Stimulated activated CD4-positive, alpha-beta T cell treated with anti-CD3 and anti-CD28 coated beads, Interleukin-12 subunit alpha, Interleukin-12 subunit beta, amount 100 ng/mL, for 24 hours (primary cell): Measurements from ENCODE around the gene ADAMTS17.
"Not testable (repeated sequence)": the region's sequence is repeated elsewhere in the genome, so short reads cannot be mapped to it uniquely, and the experiment has no call there.

ENCODE experiments used
- DNase-seq, 2 experiments: peaks; one replicate each; pipeline ENCODE4 v3.0.0-alpha.2; 2020; ENCODE audit warnings: low read depth in 2 of 2

ADAMTS17 gene

GRCh38 chr15:100093211-100094126, 248.3 kb downstream of the ADAMTS17 start:
- DNase-seq: no peak

DNA sequence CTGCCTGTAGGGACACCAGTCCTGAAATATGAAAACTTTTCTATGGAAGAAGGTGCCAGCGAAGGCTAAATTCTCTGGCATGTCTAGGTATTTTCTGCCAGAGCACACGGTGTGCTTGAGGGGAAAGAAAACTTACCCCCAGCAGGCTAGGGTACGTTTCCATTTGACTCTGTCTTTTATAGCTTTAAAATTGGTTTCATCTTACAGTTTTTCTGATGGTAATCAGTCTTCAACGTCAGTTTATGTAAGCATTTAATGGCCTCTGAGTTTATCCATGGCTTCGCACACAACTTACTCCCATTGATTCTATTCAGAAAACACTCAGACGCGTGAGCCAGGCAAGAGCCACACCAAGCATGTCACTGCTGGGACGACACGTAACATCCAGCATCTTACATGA, 249.7 kb downstream of the ADAMTS17 start:
- no peak for DNase-seq

GRCh38 chr15:100090411-100090810, 251.4 kb downstream of the ADAMTS17 start:
- no peak for DNase-seq

- DNase-seq: not testable (repeated sequence)
These were observed 257.5 kb downstream of the ADAMTS17 start for GRCh38 chr15:100084042-100084821.

DNA sequence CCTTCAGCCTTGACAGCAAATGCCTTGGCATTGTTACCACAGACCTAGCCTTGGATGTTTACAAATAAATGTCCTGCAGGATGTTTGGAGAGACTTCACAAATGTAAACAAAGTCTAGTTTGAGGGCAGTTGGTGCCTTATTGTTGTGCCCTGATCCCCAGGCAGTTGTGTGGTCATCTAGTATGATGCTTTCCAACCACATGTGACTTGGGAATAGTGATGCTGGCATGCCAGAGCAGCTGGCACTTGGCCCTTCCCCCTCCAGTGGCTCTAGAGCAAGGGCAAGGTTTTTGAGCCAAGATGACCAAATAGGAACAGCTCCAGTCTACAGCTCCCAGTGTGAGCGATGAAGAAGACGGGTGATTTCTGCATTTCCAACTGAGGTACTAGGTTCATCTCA, 258.2 kb downstream of the ADAMTS17 start:
- no peak for DNase-seq

DNA sequence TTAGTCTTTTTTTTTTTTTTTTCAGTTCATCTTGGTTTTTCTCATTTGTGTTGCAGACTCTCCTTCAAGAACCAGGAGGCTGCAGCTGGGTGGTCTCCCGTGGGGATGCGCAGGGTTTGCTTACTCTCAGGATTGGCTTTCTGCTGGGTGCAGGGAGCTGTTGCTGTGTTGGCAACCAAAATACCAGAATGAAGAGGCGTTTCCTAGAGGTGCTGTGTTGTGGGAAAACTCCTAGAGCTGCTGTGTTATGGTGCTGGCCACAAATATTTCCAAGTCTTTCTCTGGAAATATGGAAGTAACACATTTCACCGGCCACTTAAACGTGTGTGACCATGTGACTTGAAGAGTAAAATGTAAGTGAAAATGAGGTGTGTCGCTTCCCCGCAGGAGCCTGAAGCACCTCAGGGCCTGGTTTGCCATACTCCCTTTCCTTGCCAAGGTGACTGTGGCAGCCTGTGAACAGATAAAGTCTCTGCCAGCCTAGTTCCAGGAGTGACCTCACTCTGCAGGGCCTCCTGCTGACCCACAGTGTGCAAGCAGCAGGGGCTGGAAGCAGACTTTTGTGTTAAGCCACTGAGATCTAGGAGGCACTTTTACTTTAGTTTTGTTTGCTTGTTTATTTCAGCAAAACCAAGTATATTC, 258.9 kb downstream of the ADAMTS17 start:
- DNase-seq: no peak

GRCh38 chr15:100081454-100081853, 260.3 kb downstream of the ADAMTS17 start:
- no peak for DNase-seq

GRCh38 chr15:100078511-100079220, 263.1 kb downstream of the ADAMTS17 start:
- no peak for DNase-seq

DNA sequence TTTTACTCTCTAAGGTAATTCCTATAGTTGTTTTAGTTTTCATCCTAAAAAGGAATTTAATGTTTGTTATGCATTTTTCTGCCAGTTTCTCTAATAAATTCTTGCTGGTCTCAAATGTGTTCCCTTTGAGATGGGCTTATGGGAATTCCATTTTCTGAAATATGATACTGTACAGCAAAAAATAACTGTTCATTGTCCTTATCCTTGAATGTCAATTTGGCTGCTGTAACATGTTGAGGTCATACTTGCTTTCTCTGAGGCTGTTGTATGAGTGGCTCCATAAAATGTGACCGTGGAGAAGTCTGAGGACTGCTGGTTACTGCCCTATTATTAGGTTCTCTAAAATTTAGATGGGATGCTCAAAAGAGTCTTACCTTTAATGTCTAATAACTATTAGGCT, 266.5 kb downstream of the ADAMTS17 start:
- no peak for DNase-seq

GRCh38 chr15:100073982-100074381, 267.8 kb downstream of the ADAMTS17 start:
- DNase-seq: no peak

DNA sequence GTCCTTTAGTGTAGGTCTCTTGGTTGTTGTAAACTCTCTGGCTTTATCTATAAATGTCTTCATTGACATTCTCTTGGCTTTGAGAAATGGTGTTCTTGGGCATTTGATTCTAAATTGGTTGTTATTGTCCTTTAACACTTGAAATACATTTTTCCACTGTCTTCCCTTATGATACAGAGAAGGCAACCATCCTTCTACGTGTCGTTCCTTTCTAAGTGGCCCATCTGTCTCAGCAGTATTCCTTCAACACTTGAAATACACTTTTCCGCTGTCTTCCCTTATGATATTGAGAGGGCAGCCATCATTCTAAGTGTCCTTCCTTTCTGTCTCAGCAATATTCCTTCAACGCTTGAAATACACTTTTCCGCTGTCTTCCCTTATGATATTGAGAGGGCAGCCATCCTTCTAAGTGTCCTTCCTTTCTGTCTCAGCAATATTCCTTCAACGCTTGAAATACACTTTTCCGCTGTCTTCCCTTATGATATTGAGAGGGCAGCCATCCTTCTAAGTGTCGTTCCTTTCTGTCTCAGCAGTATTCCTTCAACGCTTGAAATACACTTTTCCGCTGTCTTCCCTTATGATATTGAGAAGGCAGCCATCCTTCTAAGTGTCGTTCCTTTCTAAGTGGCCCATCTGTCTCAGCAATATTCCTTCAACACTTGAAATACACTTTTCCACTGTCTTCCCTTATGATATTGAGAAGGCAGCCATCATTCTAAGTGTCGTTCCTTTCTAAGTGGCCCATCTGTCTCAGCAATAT, 275.1 kb downstream of the ADAMTS17 start:
- not testable (repeated sequence) for DNase-seq

DNA sequence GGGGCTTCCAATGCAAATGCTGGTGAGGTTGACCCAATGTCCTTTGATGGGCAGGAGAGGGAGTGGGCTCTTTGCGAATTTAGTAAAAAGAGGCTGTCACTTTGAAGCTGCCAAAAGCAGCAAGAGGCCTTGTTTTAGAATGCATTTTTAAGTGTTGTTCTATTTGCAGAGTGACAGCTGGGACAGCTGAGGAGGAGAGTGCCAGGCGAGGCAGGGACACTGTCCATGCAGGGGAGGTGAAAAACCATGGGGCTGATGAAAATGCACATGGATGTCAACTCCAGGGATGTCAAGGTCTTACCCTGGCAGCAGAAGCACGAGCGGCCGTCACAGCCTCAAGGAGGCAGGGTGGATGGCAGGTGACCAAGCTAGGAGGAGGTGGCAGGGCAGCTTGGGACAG, 279.8 kb downstream of the ADAMTS17 start:
- no peak for DNase-seq

DNA sequence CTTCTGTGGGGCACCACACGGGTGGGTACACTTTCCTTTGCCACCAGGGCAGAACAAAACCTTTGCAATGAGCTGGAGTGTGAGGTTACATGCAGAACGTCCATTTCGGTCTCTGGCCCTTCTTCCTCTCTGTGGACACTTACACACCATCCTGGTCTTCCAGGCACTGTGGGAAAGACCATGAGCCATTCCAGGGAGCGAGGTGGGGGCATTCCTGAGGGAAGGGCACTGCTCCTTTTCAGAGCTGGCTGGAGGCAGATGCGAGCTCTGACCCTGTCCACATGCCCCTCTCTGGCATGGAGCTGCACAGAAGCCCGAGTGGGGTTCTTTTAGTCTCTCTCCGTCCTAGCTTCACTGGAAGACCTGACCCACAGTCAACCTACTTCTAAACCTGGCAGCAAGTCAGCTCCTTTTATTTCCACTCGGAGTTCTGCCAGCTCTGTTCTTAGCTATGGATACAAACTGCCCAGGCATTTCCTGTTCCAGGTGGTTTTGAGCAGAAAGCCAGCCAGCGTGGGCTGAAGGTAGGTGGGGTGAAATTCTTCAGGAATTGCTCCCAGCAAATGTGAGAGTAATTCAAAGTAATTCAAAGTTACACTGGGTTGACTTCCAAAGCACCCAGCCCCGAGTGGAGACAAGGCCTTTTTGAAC, 281.4 kb downstream of the ADAMTS17 start:
- DNase-seq: no peak

GRCh38 chr15:100059521-100059920, 282.3 kb downstream of the ADAMTS17 start:
- no peak for DNase-seq

- no peak for DNase-seq
These were observed 282.7 kb downstream of the ADAMTS17 start for GRCh38 chr15:100059094-100059493.

- no peak for DNase-seq
These were observed 283.3 kb downstream of the ADAMTS17 start for GRCh38 chr15:100058458-100058857.

GRCh38 chr15:100057281-100057680, 284.5 kb downstream of the ADAMTS17 start:
- DNase-seq: no peak

DNA sequence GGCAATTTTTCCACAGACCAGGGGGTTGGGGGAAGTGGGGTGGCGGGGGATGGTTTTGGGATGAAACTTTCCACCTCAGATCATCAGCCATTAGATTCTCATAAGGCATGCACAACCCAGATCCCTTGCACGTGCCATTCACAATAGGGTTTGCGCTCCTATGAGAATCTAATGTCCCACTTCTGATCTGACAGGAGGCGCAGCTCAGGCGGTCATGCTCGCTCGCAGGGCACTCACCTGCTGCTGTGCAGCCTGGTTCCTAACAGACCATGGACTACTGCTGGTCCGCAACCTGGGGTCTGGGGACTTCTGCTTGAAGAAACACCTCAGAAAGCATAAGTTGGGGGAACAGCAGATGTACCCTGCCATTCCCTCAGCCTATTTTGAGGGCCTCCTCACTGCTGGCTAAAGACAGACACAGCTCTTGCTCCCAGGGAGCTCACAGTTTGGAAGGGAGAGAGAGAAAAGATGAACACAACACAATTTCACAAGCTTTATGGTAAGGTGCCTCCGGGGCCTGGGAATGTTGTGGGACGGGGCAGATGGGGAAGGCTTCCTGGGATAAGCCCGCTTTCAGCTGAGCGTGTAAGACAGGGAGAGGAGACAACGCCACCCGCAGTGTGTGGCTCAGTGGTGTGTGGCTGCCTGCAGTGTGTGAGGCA, 285.2 kb downstream of the ADAMTS17 start:
- no peak for DNase-seq

GRCh38 chr15:100055821-100056220, 286.0 kb downstream of the ADAMTS17 start:
- DNase-seq: no peak

DNA sequence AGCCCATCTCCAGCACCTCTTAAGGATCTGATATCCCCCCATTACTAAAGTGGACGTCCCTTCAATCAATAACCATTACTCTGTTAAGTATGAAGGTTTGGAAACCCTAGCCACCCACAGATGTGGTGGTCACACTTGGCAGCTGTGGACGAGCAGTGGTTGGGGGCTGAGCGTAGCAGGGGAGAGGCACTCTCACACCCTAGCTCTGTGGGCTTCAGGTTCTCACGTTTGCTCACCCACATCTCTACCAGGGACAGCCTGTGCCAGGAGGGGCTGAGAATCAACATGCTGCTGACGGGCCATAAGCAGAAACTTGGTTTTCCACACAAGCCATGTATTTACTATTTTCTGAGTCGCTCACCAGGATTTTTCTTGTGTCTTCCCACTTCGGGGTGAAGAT, 287.2 kb downstream of the ADAMTS17 start:
- no peak for DNase-seq
